Mammary epithelial cell (primary cell): ENCODE measurements around the gene SLC43A3.

Experiments
- CTCF ChIP-seq, 2 donors: IDR thresholded peaks in 1 of 2; conservative IDR thresholded peaks in 1 of 2; 2 replicates each; pipeline ENCODE4 v1.5.1; 2011 to 2012; ENCODE audit warnings: inconsistent platforms in 2 of 2, low read length in 2 of 2, mild to moderate bottlenecking in 2 of 2, control low read depth in 1 of 2, low read depth in 1 of 2; ENCODE audit not compliant: insufficient read depth in 1 of 2; ENCODE audit errors: extremely low read depth in 1 of 2
- EZH2 ChIP-seq: IDR thresholded peaks from 2 replicates; pipeline ENCODE4 v1.6.1; 2012; ENCODE audit warnings: low read length, inconsistent platforms, borderline replicate concordance

GRCh38 chr11:57361926-57362325 lies 65.0 kb downstream of the SLC43A3 start:
- TF ChIP-seq CTCF (conservative IDR thresholded peaks at IDR 0.05 in 1 of 2, IDR thresholded peaks at IDR 0.05 in 1 of 2; ENCODE audit: extremely low read depth in 1 of 2, insufficient read depth in 1 of 2, low read depth in 1 of 2, low read length in 2 of 2) (no peak), EZH2 (no peak)
